Osteoblast (primary cell): ENCODE measurements around the gene SPATA21. TPM values are rescaled to one million over a fixed set of nuclear protein-coding genes. Genes with fewer than 3 reads are reported as not detected.
A peak's percentile ranks its signal among the peaks of the same experiment; 100 is the strongest.

Experiments used
- DNase-seq: peaks from one replicate; pipeline ENCODE4 v3.0.0; 2011; ENCODE audit warnings: low spot score, mixed read lengths; ENCODE audit not compliant: insufficient read length; ENCODE audit errors: missing footprints
- H2AFZ ChIP-seq: 2 replicates; pipeline ENCODE4 v1.6.0; 2011; ENCODE audit warnings: mild to moderate bottlenecking, low read length
- H3K27ac ChIP-seq: 2 replicates; pipeline ENCODE4 v1.5.1; 2011; ENCODE audit warnings: mild to moderate bottlenecking, low read depth, low read length, moderate library complexity
- H3K27me3 ChIP-seq: 2 replicates; pipeline ENCODE4 v1.6.0; 2012; ENCODE audit warnings: mild to moderate bottlenecking, control low read depth, inconsistent platforms, low read length, moderate library complexity; ENCODE audit not compliant: insufficient read depth
- H3K36me3 ChIP-seq: 2 replicates; pipeline ENCODE4 v1.5.1; 2011; ENCODE audit warnings: mild to moderate bottlenecking, low read length, control low read depth, moderate library complexity; ENCODE audit not compliant: insufficient read depth
- H3K4me1 ChIP-seq: 2 replicates; pipeline ENCODE4 v1.5.1; 2011; ENCODE audit warnings: mild to moderate bottlenecking, low read length, control low read depth, moderate library complexity; ENCODE audit not compliant: insufficient read depth
- H3K4me2 ChIP-seq: 2 replicates; pipeline ENCODE4 v1.6.0; 2011; ENCODE audit warnings: mild to moderate bottlenecking, low read length; ENCODE audit not compliant: insufficient read depth
- H3K4me3 ChIP-seq: fragments of 200-600 bp; sonication (generic); 3 replicates; pipeline ENCODE4 v1.5.1; 2012; ENCODE audit warnings: mild to moderate bottlenecking, low read length, inconsistent platforms; ENCODE audit not compliant: insufficient read depth
- H3K79me2 ChIP-seq: 2 replicates; pipeline ENCODE4 v1.6.0; 2012; ENCODE audit warnings: mild to moderate bottlenecking, low read length, control low read depth, inconsistent platforms; ENCODE audit not compliant: insufficient read depth
- H3K9me3 ChIP-seq: 2 replicates; pipeline ENCODE4 v1.5.1; 2011; ENCODE audit warnings: low read depth, low read length, control low read depth
- H4K20me1 ChIP-seq: 2 replicates; pipeline ENCODE4 v1.6.0; 2012; ENCODE audit warnings: mild to moderate bottlenecking, low read length, control low read depth; ENCODE audit not compliant: insufficient read depth
- total RNA-seq: library from RNA; depleted of rRNA; stranded (reverse); fragments of >200 nt; gene quantifications from 2 replicates; pipeline ENCODE4 v1.2.3, GENCODE V29; 2012
- TF ChIP-seq, protein P1 (sequence below): IDR thresholded peaks from 2 replicates; pipeline ENCODE4 v1.5.1; 2011; ENCODE audit warnings: mild to moderate bottlenecking, low read depth, low read length, moderate library complexity; ENCODE audit errors: extremely low read depth

SPATA21 gene
- total RNA-seq, 1 donor = not detected

DNA sequence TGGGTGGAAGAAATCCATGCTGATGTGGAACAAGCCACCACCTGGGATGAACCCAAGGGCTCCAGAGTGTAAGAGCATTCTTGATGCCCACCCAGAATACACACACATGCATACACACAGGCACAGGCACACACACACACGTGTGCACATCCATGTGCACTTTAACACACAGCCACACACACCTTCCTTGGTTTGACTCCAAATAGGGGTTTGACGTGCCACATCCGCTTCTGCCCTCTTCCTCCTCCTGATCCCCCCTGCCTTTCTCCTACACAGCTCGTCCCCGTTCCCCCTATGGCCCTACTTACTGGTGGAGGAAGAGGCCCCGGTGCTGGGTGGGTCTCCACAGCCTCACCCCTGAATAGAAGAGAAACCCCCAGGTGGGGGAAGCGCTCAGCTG, 16.0 kb downstream of the SPATA21 start:
- Histone ChIP-seq H3K9me3 (no peaks in the 10 kb centered on the region), H3K4me2 (no peak overlapping the region), H3K27ac (no peak overlapping the region), H3K27me3 (peaks cover 25% of the 10 kb centered on the region), H3K4me3 (no peak overlapping the region), H3K79me2 (no peaks in the 10 kb centered on the region), H4K20me1 (no peaks in the 10 kb centered on the region), H2AFZ (no peak overlapping the region), H3K36me3 (no peaks in the 10 kb centered on the region), H3K4me1 (no peaks in the 10 kb centered on the region)
- DNase-seq = no peak
- TF ChIP-seq, protein P1, sequence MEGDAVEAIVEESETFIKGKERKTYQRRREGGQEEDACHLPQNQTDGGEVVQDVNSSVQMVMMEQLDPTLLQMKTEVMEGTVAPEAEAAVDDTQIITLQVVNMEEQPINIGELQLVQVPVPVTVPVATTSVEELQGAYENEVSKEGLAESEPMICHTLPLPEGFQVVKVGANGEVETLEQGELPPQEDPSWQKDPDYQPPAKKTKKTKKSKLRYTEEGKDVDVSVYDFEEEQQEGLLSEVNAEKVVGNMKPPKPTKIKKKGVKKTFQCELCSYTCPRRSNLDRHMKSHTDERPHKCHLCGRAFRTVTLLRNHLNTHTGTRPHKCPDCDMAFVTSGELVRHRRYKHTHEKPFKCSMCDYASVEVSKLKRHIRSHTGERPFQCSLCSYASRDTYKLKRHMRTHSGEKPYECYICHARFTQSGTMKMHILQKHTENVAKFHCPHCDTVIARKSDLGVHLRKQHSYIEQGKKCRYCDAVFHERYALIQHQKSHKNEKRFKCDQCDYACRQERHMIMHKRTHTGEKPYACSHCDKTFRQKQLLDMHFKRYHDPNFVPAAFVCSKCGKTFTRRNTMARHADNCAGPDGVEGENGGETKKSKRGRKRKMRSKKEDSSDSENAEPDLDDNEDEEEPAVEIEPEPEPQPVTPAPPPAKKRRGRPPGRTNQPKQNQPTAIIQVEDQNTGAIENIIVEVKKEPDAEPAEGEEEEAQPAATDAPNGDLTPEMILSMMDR = no peak

DNA sequence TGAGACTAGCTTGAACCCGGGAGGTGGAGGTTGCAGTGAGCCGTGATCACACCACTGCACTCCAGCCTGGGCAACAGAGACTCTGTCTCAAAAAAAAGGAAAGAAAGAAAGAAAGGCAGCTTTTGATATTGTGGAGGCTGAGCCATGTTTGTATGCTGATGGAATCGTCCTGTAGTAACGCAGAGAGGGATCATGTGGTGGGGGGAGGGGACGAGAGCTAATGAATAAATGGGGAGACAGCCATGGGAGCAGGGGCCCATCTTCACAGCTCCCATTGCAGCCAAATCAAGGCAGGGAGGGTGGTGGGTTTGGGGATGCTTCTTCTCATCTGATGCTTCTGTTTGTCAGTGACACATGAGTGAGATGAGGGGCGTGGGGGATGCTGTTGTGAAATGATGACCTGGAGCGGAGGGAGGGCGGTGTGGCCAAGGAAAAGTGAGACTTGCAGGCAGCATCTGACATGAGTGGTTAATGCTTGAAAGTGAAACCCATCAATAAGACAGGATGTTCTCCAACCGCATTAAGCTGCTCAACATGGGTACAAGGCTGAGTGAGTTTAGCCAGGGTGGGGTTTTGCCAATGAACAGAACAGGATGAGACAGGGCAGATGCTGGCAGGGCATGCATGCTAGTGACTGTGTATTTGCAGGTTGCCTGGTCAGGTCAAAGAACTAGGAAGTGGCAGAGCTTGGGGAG, 16.7 kb downstream of the SPATA21 start:
- H3K4me1 ChIP-seq = no peaks in the 10 kb centered on the region
- peak; percentile 77 for DNase-seq
- H2AFZ ChIP-seq = no peak overlapping the region
- no peaks in the 10 kb centered on the region for H3K79me2 ChIP-seq
- no peak overlapping the region for H3K4me3 ChIP-seq
- H3K4me2 ChIP-seq = no peak overlapping the region
- H3K27ac ChIP-seq = no peak overlapping the region
- TF ChIP-seq, protein P1 = no peak
- no peaks in the 10 kb centered on the region for H4K20me1 ChIP-seq
- H3K27me3 ChIP-seq = peaks cover 25% of the 10 kb centered on the region
- H3K36me3 ChIP-seq = no peaks in the 10 kb centered on the region
- no peaks in the 10 kb centered on the region for H3K9me3 ChIP-seq

DNA sequence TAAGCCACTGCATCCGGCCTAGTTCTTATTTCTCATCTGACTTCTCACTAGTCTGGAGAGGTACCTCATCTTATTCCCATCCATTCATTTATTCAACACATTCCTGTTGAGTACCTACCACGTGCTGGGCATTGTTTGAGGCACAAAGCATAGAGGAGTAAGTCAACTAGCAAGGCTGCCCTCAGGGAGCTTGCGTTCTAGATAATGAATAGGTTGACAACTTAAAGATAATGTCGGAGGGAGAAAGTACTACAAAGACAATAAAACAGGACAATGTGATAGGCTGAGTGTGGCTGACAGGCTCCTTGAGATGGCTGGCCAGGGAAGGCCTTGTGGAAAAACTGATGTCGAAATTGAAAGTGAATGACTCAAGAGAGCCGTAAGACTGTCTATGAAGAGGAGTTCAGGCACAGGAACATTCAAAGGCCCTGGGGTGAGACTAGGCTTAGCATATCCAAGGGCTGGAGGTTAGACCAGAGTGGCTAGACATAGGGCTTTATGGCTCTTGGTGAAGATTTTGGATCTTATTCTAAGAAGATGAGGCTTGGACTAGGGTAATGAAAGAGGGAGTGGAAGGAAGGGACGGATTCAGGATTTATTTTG, 18.3 kb downstream of the SPATA21 start:
- no peak for DNase-seq
- Histone ChIP-seq H3K36me3 (no peaks in the 10 kb centered on the region), H3K9me3 (no peaks in the 10 kb centered on the region), H3K27me3 (peaks cover 25% of the 10 kb centered on the region), H3K4me3 (no peak overlapping the region), H3K4me1 (no peaks in the 10 kb centered on the region), H3K4me2 (no peak overlapping the region), H3K27ac (no peak overlapping the region), H4K20me1 (no peaks in the 10 kb centered on the region), H2AFZ (no peak overlapping the region), H3K79me2 (no peaks in the 10 kb centered on the region)
- TF ChIP-seq, protein P1 = no peak

DNA sequence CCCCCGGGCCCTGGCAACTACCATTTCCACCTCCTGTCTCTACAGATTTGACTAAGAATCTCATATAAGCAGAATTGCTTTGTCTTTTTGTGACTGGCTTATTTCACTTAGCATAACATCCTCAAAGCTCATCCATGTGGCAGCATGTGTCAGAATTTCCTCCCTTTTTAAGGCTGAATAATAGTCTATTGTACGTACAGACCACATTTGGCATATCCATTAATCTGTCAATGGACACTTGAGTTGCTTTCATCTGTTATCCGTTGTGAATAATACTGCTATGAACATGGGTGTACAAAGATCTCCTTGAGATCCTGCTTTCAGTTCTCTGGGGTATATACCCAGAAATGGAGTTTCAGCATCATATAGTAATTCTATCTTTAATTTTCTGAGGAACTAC, 24.0 kb downstream of the SPATA21 start:
- Histone ChIP-seq H3K4me3 (no peak overlapping the region), H2AFZ (no peak overlapping the region), H3K27me3 (no peaks in the 10 kb centered on the region), H3K9me3 (no peaks in the 10 kb centered on the region), H4K20me1 (no peaks in the 10 kb centered on the region), H3K79me2 (no peaks in the 10 kb centered on the region), H3K27ac (no peak overlapping the region), H3K36me3 (no peaks in the 10 kb centered on the region), H3K4me1 (no peaks in the 10 kb centered on the region), H3K4me2 (no peak overlapping the region)
- no peak for DNase-seq
- TF ChIP-seq, protein P1 = no peak
